ENCODE measurements around the gene UROC1. TPM values are rescaled to one million over a fixed set of nuclear protein-coding genes. Genes with fewer than 3 reads are reported as not detected.

Gene UROC1
- total RNA-seq, 1 experiment from 2014 or later: not detected

- DNase-seq (ENCODE audit: low spot score): no peak
Measured at GRCh38 chr3:126531051-126531330, 13.4 kb upstream of the UROC1 start.

DNA sequence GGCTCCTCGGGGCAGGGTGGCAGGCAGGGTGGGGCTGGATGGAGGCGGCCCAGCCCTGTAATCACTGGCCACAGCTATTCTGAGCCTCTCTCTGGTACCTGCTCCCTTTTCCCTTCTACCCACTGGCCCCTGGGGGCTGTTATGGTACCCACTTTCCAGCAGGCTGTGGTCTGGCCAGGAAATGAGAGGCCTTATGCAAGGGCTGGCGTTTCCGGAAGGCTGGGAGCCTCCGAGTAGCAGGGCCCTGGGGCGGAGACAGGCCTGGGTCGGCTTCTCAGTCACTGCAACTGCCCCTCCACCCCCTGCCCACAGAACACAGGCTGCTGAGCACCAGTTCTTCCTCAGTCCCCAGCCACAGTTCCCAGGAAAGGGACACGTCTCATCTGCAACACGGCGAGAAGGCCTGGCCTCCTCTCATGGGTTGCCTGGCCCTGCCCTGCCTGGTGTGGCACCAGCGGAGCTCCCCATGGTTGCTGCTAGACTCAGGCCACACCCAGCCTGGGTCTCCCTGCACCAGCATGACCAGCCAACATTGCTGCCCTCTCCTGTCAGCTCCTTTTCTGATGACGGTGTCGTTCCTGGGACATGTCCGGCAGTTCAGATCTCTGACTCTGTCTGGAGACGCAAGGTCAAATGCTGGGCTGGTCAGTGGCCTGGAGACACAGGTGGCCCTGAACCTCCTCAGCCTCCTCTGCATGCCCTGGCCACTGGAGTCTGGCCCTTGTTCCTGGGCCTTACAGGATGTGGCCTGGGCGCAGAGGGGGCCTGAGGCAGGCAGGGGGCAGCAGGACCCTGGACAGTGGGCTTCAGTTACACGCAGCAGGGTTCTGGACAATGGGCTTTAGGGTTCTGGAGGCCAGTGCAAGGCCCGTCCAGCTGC lies 12.8 kb upstream of the UROC1 start:
- peak; percentile 60 for DNase-seq (ENCODE audit: low spot score)

- DNase-seq (ENCODE audit: low spot score): no peak
Measured at GRCh38 chr3:126529585-126530170, 12.1 kb upstream of the UROC1 start.

DNA sequence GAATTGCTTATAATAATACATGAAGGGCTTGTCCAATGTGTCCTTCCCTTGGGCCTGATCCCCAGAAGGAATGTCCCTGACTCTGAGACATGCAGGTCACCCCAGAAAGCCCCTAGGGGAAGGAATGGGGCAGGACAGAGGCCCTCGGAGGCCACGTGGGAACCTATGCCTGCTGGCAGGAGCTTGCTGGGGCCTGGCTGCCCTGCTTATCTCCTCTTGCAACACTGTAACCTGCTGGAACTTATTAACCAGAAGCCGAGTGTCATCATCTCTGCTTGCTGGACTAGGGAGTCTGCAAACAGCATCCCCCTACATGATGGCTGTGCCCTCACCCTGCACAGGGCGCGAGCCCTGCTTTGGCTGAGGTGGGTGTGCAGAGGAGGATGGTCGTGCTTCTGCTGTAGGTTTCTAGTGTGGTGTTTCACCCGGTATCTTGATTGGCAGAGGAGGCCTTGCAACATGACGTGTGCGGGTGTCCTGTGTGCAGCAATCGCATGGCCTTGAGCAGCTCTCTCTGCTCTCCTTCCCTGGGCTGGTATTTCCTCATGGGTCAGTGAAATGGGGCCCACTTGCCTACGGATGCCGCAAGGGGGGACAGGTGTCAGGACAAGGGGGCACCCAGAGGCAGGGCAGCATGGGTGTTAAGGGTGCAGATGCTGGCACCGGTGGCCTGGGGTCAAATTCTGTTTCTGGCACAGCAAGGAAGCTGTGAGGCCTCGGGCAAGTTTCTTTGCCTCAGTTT lies 11.4 kb upstream of the UROC1 start:
- no peak for DNase-seq (ENCODE audit: low spot score)

- DNase-seq (ENCODE audit: low spot score): no peak
Measured at GRCh38 chr3:126528419-126528799, 10.8 kb upstream of the UROC1 start.

DNA sequence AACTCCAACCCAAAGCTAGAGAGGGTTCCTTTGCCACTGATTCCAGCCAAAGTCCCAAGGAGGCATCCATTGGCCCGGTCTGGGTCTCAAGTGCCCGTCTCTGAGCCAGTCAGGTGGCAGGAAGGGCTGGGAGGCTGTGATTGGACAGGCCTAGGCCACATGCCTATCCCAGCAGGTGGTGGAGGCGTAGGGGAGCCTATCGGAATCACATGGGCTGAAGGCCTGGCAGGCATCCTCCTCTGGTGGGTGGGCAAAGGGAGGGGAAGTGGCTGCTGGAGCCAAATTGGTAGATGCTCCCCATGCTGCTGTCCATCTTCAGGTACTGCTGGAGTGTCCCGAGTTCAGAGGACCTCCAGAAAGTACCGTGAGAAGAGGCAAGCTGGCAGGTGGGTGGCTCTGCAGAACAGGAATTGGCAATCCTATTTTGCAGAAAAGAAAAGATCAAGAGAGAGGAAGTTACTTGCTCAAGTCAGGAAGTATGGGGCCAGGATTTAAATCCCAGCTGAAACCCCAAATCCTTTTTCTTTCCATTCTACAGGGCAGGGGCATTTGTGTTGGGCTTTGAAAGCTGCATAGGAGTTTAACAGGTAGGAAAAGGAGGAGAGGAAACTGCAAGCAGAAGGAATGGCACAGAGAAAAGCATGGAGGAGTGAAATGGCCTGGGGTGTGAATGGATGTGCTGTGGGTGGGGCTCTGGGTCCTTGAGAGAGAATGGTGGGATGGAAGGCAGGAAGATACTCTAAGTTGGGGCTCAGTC lies 10.1 kb upstream of the UROC1 start:
- DNase-seq (ENCODE audit: low spot score): no peak

- DNase-seq (ENCODE audit: low spot score): no peak
Measured at GRCh38 chr3:126527006-126527405, 9.4 kb upstream of the UROC1 start.

- no peak for DNase-seq (ENCODE audit: low spot score)
Measured at GRCh38 chr3:126526668-126527005, 9.1 kb upstream of the UROC1 start.

DNA sequence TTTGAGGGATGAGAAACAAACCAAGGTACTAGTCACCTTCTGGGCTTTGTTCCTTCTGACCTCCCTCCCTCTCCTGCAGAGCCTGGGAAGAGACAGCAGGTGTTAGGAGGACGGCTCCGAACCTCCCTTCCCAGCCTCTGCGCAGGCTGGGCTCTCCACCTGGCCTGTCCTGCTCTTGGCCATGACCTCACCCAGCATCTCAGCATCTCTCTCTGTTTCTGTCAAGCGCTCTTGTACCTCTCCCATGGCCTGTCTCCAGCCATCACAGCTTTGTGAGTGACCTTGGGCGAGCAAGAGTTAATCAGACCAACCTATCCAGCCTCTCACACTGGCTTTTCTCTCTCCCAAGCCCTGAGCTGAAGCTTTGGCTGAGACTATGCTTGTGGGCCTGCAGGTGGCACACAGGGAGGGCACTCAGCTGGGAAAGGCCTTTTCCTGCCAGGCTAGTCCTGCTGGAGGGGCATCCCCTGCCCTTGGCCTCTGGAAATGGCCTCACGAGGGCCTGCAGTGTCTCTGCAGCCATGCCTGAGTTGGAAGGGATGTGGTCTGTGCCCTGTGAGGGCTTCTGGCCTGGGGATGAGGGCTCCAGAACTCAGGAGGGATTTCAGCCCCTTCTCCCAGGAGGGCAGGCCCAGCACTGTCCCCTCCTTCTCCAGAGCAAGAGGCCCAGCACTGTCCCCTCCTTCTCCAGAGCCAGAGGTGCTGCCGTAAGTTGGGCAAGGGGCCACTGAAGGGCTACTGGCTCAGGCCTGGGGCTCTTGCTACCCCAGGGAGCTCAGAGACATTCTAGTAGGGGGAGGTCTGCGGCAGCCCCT lies 8.5 kb upstream of the UROC1 start:
- DNase-seq (ENCODE audit: low spot score): no peak

- no peak for DNase-seq (ENCODE audit: low spot score)
Measured at GRCh38 chr3:126525091-126525852, 7.7 kb upstream of the UROC1 start.

- no peak for DNase-seq (ENCODE audit: low spot score)
Measured at GRCh38 chr3:126524429-126524988, 6.9 kb upstream of the UROC1 start.

DNA sequence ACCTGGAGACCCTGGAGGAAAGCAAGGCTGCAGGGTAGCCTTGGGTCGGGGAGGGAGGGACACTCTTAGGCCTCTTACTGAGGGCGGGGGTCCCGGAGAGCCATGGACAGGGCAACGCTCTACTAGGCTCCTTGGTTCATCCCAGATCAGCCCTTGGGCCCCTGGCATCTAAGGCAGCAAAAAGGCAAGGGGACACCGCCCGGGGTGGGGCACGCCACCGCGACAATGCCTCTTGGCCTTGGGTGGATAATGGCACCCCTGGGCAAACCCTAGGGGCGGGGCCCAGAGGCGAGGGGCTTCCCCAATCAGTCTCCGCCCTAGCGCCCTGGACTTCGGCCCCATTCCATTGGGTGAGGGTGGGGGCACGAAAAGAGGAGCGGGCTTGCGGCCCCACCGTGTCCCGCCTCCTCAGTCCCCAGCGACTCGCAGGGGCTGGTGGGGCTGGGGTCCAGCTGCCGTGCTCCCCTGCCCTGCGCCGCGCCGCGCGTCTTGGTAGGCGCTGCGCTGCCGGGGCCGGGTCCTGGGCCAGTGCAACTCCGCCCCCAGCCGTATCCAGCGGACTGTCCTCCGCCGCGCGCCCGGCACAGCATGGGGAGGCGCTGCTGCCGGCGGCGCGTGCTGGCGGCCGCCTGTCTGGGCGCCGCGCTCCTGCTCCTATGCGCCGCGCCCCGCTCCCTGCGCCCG lies 6.3 kb upstream of the UROC1 start, which contains the start of gene CHST13:
CHST13 (plus strand) TSS at position 411 of the 684 bp plus-strand sequence; CDS start at position 589, 178 bp downstream.
- DNase-seq (ENCODE audit: low spot score): no peak

DNA sequence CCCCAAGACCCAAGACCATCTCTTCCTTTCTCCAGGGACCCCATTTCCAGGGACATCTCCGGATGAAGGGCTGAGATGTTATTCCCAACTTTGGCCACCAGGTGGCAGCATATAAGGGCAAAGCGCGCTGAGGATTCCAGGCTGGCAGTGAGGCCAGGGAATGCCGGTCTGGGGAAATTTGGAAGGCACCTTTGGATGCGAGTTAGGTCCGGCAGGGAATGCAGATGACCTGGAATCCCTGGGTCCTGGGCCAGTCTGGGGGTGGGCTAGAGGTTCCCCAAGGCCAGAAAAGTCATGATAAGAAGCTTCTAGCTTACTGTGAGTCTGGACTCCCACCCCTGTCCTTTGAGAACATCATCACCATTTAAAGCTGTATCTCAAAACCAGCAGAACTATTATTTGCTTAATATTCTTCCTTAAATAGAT lies 4.8 kb upstream of the UROC1 start:
- DNase-seq (ENCODE audit: low spot score): peak; percentile 53

- no peak for DNase-seq (ENCODE audit: low spot score)
Measured at GRCh38 chr3:126521122-126521891, 3.7 kb upstream of the UROC1 start.

DNA sequence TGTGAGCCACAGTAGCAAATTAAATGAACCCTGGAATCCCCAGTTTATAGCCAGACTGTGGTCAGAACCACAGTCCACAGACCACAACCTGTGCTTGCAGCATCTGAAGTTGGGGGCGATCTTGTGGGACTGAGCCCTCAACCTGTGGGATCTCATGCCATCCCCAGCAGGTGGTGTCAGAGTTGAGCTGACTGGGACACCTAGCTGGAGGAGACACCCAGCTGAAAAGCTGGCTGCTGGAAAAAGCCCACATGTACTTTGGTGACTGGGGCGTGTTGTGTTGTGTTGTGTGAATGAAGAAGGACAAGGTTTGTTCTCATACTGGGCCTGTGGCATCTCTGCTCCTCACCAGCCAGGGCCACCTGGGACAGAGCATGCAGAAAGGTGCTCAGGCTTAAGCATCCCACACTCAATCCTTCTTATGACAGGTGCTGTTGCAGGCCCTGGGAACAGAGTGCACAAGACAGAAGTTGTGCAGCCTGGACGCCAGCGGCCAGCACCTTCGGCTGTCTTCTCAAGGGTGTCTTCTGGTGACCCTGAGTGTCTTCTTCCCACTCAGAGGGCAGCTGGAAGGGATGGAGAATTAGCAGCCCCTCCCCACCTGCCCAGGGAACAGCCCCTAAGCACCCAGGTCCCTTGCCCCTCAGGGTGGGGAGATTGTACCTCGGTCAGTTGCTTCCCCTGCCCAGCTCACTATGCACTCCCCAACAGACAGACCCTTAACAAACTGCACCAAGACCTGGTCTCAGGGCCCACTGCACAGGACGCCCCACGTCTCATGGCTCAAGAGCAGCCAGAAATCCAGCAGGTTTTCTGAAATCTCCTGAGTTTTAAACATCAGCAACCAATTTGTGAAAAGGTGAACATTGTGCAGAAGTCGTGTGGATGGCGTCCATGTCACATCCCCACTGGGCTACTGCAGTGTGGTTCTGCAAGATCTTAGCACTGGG lies 2.2 kb upstream of the UROC1 start:
- no peak for DNase-seq (ENCODE audit: low spot score)

DNA sequence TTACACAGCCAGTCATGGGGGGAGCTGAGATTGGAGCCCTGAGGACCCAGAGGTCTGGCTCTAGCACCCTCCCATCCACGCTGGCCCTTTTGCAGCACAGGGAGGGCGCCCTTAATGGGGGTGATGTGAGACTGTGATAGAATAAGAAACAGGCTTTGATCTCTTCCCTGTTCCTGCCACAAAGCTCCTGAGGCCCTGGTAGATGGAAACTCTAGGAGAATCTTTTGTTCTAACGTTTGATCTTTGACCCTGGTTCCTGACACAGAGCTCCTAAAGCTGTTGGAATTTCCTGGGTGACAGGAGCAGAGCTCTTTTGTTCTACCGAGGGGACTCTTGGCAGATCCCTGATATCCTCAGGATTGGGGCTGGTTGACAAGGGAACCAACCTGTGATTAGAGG lies 1.2 kb upstream of the UROC1 start:
- DNase-seq (ENCODE audit: low spot score): no peak

GRCh38 chr3:126517986-126518778 lies 609 bp upstream of the UROC1 start:
- no peak for DNase-seq (ENCODE audit: low spot score)
